GM23338 (cell line): Measurements from ENCODE around the gene CEP72. TPM values are rescaled to one million over a fixed set of nuclear protein-coding genes. Genes with fewer than 3 reads are reported as not detected.

Experiments used
- ATAC-seq: fragments of 200-7000 bp; cut with Tn5 transposase; 3 replicates; pipeline ENCODE4 v1.9.1; 2020
- DNase-seq: peaks from one replicate; pipeline ENCODE4 v3.0.0-alpha.2; 2015; ENCODE audit warnings: low spot score
- H2AFZ ChIP-seq: fragments of 200-600 bp; sonication (generic); 2 replicates; pipeline ENCODE4 v1.8.0; 2016; ENCODE audit warnings: antibody characterized with exemption, mild to moderate bottlenecking, moderate library complexity
- H3F3A ChIP-seq: fragments of 200-600 bp; sonication (generic); replicated peaks from 2 replicates; pipeline ENCODE4 v1.8.0; 2017; ENCODE audit warnings: antibody characterized with exemption, mixed run types, low read depth
- H3K27ac ChIP-seq: fragments of 200-600 bp; sonication (generic); 2 replicates; pipeline ENCODE4 v1.6.1; 2016; ENCODE audit warnings: low read depth
- H3K27me3 ChIP-seq: fragments of 200-600 bp; sonication (generic); 2 replicates; pipeline ENCODE4 v1.8.0; 2016; ENCODE audit warnings: mild to moderate bottlenecking, mixed run types, moderate library complexity; ENCODE audit not compliant: insufficient read depth
- H3K36me3 ChIP-seq: fragments of 200-600 bp; sonication (generic); 2 replicates; pipeline ENCODE4 v1.8.0; 2016; ENCODE audit warnings: mild to moderate bottlenecking; ENCODE audit not compliant: insufficient read depth
- H3K4me1 ChIP-seq: fragments of 200-600 bp; sonication (generic); 2 replicates; pipeline ENCODE4 v1.8.0; 2016; ENCODE audit warnings: mild to moderate bottlenecking, moderate library complexity; ENCODE audit not compliant: insufficient read depth
- H3K4me2 ChIP-seq: fragments of 200-600 bp; sonication (generic); 2 replicates; pipeline ENCODE4 v1.7.1; 2017; ENCODE audit warnings: mixed run types
- H3K4me3 ChIP-seq: fragments of 200-600 bp; sonication (generic); 2 replicates; pipeline ENCODE4 v1.6.1; 2016; ENCODE audit warnings: mixed run types
- H3K79me2 ChIP-seq: fragments of 200-600 bp; sonication (generic); replicated peaks from 2 replicates; pipeline ENCODE4 v1.8.0; 2017; ENCODE audit warnings: mild to moderate bottlenecking; ENCODE audit not compliant: insufficient read depth
- H3K9me2 ChIP-seq: fragments of 200-600 bp; sonication (generic); 2 replicates; pipeline ENCODE4 v1.8.0; 2017; ENCODE audit not compliant: insufficient read depth
- H4K20me1 ChIP-seq: fragments of 200-600 bp; sonication (generic); replicated peaks from 2 replicates; pipeline ENCODE4 v1.8.0; 2017; ENCODE audit warnings: mild to moderate bottlenecking; ENCODE audit not compliant: insufficient read depth
- H3K27ac Mint-ChIP-seq: 2 replicates; pipeline ENCODE4 v1.8.0; 2020; ENCODE audit warnings: inconsistent platforms, mild to moderate bottlenecking, moderate library complexity, mixed read lengths
- H3K27me3 Mint-ChIP-seq: 3 replicates; pipeline ENCODE4 v1.8.0; 2022; ENCODE audit warnings: low read depth, mild to moderate bottlenecking, moderate library complexity, mixed read lengths, inconsistent platforms; ENCODE audit not compliant: insufficient read depth, poor library complexity
- H3K36me3 Mint-ChIP-seq: 3 replicates; pipeline ENCODE4 v1.8.0; 2021; ENCODE audit warnings: low read depth, mild to moderate bottlenecking, inconsistent platforms, moderate library complexity, mixed read lengths
- H3K4me1 Mint-ChIP-seq: 3 replicates; pipeline ENCODE4 v1.8.0; 2020; ENCODE audit warnings: mild to moderate bottlenecking, inconsistent platforms, mixed read lengths
- H3K4me3 Mint-ChIP-seq: 3 replicates; pipeline ENCODE4 v1.8.0; 2021; ENCODE audit warnings: moderate library complexity, mild to moderate bottlenecking, inconsistent platforms, mixed read lengths
- H3K9me3 Mint-ChIP-seq: 3 replicates; pipeline ENCODE4 v1.8.0; 2020; ENCODE audit warnings: moderate library complexity, mild to moderate bottlenecking, inconsistent platforms, mixed read lengths
- CREB1 ChIP-seq: fragments of 250-450 bp; sonication (Bioruptor Pico); IDR thresholded peaks from 2 replicates; pipeline ENCODE4 v1.5.0; 2020; ENCODE audit warnings: low read depth, mild to moderate bottlenecking, moderate library complexity
- CTCF ChIP-seq, 2 experiments: fragments of 200-600 bp in 1 of 2; sonication (generic) in 1 of 2; conservative IDR thresholded peaks; 2 replicates each; pipeline versions ENCODE4 v1.5.1 to v1.6.1; 2016 to 2017; ENCODE audit warnings: antibody characterized with exemption in 2 of 2, low read depth in 2 of 2, mild to moderate bottlenecking in 2 of 2, moderate library complexity in 1 of 2
- ETS1 ChIP-seq: IDR thresholded peaks from 2 replicates; pipeline ENCODE4 v1.6.1; 2016; ENCODE audit warnings: antibody characterized with exemption
- EZH2 ChIP-seq: fragments of 200-600 bp; sonication (generic); IDR thresholded peaks from one replicate; pipeline ENCODE4 v1.8.0; 2017; ENCODE audit warnings: antibody characterized with exemption, mild to moderate bottlenecking, low read depth; ENCODE audit not compliant: unreplicated experiment
- EZH2phosphoT487 ChIP-seq: fragments of 200-600 bp; sonication (generic); IDR thresholded peaks from one replicate; pipeline ENCODE4 v1.8.1; 2018; ENCODE audit warnings: antibody characterized with exemption; ENCODE audit not compliant: unreplicated experiment
- JUNB ChIP-seq: IDR thresholded peaks from one replicate; pipeline ENCODE4 v1.6.1; 2016; ENCODE audit warnings: antibody characterized with exemption; ENCODE audit not compliant: unreplicated experiment
- NANOG ChIP-seq: IDR thresholded peaks from 2 replicates; pipeline ENCODE4 v1.6.1; 2016; ENCODE audit warnings: antibody characterized with exemption, borderline replicate concordance
- POLR2AphosphoS5 ChIP-seq: IDR thresholded peaks from 2 replicates; pipeline ENCODE4 v1.6.1; 2016; ENCODE audit warnings: antibody characterized with exemption, low read depth
- STAT1 ChIP-seq: IDR thresholded peaks from one replicate; pipeline ENCODE4 v1.6.1; 2016; ENCODE audit warnings: antibody characterized with exemption; ENCODE audit not compliant: unreplicated experiment
- ZNF114 ChIP-seq: fragments of 250-450 bp; sonication (Bioruptor Pico); IDR thresholded peaks from 2 replicates; pipeline ENCODE4 v1.5.0; 2020; ENCODE audit warnings: mild to moderate bottlenecking, moderate library complexity
- ZNF331 ChIP-seq: fragments of 250-450 bp; sonication (Bioruptor Pico); IDR thresholded peaks from 2 replicates; pipeline ENCODE4 v1.5.0; 2020; ENCODE audit warnings: low read depth, mild to moderate bottlenecking, moderate library complexity
- ZNF462 ChIP-seq: fragments of 250-450 bp; sonication (Bioruptor Pico); IDR thresholded peaks from 2 replicates; pipeline ENCODE4 v1.5.0; 2020; ENCODE audit warnings: mild to moderate bottlenecking, moderate library complexity
- polyA plus RNA-seq: library from polyadenylated mRNA; unstranded; fragments of >200 nt; fragmentation: Nextera tagmentation; extraction: Ambion mirVana; gene quantifications from 2 replicates; pipeline ENCODE4 v1.2.1, GENCODE V29; 2016
- total RNA-seq: library from RNA; depleted of rRNA; stranded (reverse); fragments of >200 nt; shearing (Covaris generic); gene quantifications from 2 replicates; pipeline ENCODE4 v1.2.3, GENCODE V29; 2014
- TF ChIP-seq, protein P1 (sequence below): IDR thresholded peaks from one replicate; pipeline ENCODE4 v1.6.1; 2018; ENCODE audit warnings: antibody characterized with exemption; ENCODE audit not compliant: unreplicated experiment

CEP72 gene
- total and polyA plus RNA-seq, 2 experiments from 2014 or later, result 15.5 to 27.1 TPM

GRCh38 chr5:566636-567309, 45.4 kb upstream of the CEP72 start:
- no peaks in the 10 kb centered on the region; the same call in 2 of the 3 replicates for H3K4me1 Mint-ChIP-seq
- ATAC-seq (no peak), DNase-seq (no peak)
- Histone ChIP-seq H3K9me2 (no peaks in the 10 kb centered on the region), H3K79me2 (no peaks in the 10 kb centered on the region), H3K27ac (no peak overlapping the region), H4K20me1 (no peaks in the 10 kb centered on the region), H3K4me2 (no peak overlapping the region), H3F3A (no peaks in the 10 kb centered on the region), H3K27me3 (peaks cover 14% of the 10 kb centered on the region), H2AFZ (no peak overlapping the region), H3K4me1 (no peaks in the 10 kb centered on the region), H3K36me3 (no peaks in the 10 kb centered on the region), H3K4me3 (no peak overlapping the region)
- no peak overlapping the region; the same call in 2 of the 3 replicates for H3K4me3 Mint-ChIP-seq
- no peaks in the 10 kb centered on the region; the same call in 1 of the 3 replicates for H3K9me3 Mint-ChIP-seq
- H3K27ac Mint-ChIP-seq, result no peak overlapping the region
- H3K36me3 Mint-ChIP-seq, result no peaks in the 10 kb centered on the region; the same call in 2 of the 3 replicates
- TF ChIP-seq NANOG, result no peak
- no peak for TF ChIP-seq POLR2AphosphoS5
- TF ChIP-seq EZH2phosphoT487, result no peak
- TF ChIP-seq ZNF462 (CRISPR knock-in tag), result no peak
- TF ChIP-seq ZNF114, result no peak
- TF ChIP-seq, protein P1, sequence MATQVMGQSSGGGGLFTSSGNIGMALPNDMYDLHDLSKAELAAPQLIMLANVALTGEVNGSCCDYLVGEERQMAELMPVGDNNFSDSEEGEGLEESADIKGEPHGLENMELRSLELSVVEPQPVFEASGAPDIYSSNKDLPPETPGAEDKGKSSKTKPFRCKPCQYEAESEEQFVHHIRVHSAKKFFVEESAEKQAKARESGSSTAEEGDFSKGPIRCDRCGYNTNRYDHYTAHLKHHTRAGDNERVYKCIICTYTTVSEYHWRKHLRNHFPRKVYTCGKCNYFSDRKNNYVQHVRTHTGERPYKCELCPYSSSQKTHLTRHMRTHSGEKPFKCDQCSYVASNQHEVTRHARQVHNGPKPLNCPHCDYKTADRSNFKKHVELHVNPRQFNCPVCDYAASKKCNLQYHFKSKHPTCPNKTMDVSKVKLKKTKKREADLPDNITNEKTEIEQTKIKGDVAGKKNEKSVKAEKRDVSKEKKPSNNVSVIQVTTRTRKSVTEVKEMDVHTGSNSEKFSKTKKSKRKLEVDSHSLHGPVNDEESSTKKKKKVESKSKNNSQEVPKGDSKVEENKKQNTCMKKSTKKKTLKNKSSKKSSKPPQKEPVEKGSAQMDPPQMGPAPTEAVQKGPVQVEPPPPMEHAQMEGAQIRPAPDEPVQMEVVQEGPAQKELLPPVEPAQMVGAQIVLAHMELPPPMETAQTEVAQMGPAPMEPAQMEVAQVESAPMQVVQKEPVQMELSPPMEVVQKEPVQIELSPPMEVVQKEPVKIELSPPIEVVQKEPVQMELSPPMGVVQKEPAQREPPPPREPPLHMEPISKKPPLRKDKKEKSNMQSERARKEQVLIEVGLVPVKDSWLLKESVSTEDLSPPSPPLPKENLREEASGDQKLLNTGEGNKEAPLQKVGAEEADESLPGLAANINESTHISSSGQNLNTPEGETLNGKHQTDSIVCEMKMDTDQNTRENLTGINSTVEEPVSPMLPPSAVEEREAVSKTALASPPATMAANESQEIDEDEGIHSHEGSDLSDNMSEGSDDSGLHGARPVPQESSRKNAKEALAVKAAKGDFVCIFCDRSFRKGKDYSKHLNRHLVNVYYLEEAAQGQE, result no peak
- TF ChIP-seq EZH2, result no peak
- TF ChIP-seq ZNF331 (CRISPR knock-in tag), result no peak
- TF ChIP-seq JUNB, result no peak
- no peak for TF ChIP-seq ETS1
- no peak for TF ChIP-seq CTCF (conservative IDR thresholded peaks at IDR 0.05; ENCODE audit: low read depth in 2 of 2)
- TF ChIP-seq STAT1, result no peak
- no peak for TF ChIP-seq CREB1 (CRISPR knock-in tag)
- H3K27me3 Mint-ChIP-seq, result peaks cover 15% of the 10 kb centered on the region
